SU-DHL-6 (cell line): Measurements from ENCODE around the gene PLEKHA7.

Experiments
- CTCF ChIP-seq: fragments of 200-600 bp; sonication (generic); IDR thresholded peaks from one replicate; pipeline ENCODE4 v1.5.1; 2017; ENCODE audit warnings: antibody characterized with exemption, mild to moderate bottlenecking, low read length, moderate library complexity; ENCODE audit not compliant: insufficient read depth, poor library complexity, severe bottlenecking
- EZH2phosphoT487 ChIP-seq: fragments of 200-600 bp; sonication (generic), shearing (Covaris generic); conservative IDR thresholded peaks from 2 replicates; pipeline ENCODE4 v1.6.1; 2018; ENCODE audit warnings: mild to moderate bottlenecking, antibody characterized with exemption, low read length, moderate library complexity, mixed read lengths

- TF ChIP-seq CTCF = no peak
- no peak for TF ChIP-seq EZH2phosphoT487
Observed at GRCh38 chr11:16815047-16815767, 199.0 kb downstream of the PLEKHA7 start.
